Measurements from ENCODE around the gene FAM217B.

GRCh38 chr20:59961423-59961822 is 21.2 kb downstream of the FAM217B start:
- TF ChIP-seq, protein P1, sequence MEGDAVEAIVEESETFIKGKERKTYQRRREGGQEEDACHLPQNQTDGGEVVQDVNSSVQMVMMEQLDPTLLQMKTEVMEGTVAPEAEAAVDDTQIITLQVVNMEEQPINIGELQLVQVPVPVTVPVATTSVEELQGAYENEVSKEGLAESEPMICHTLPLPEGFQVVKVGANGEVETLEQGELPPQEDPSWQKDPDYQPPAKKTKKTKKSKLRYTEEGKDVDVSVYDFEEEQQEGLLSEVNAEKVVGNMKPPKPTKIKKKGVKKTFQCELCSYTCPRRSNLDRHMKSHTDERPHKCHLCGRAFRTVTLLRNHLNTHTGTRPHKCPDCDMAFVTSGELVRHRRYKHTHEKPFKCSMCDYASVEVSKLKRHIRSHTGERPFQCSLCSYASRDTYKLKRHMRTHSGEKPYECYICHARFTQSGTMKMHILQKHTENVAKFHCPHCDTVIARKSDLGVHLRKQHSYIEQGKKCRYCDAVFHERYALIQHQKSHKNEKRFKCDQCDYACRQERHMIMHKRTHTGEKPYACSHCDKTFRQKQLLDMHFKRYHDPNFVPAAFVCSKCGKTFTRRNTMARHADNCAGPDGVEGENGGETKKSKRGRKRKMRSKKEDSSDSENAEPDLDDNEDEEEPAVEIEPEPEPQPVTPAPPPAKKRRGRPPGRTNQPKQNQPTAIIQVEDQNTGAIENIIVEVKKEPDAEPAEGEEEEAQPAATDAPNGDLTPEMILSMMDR (IDR thresholded peaks at IDR 0.05) = no peak
- TF ChIP-seq POLR2A (IDR thresholded peaks at IDR 0.05) = no peak

Data from esophagus squamous epithelium (tissue), 4 donors.